ENCODE results near the gene DYNC2H1. TPM values are rescaled to one million over a fixed set of nuclear protein-coding genes. Genes with fewer than 3 reads are reported as not detected.

Gene DYNC2H1
- total RNA-seq, 4 donors from 2014 or later = 24.0 to 46.0 (median 34.9) TPM

GRCh38 chr11:103339485-103339857 lies 230.2 kb downstream of the DYNC2H1 start:
- no peak for TF ChIP-seq CTCF (IDR thresholded peaks at IDR 0.05; ENCODE audit: low read depth)

GRCh38 chr11:103340956-103341355 lies 231.7 kb downstream of the DYNC2H1 start:
- TF ChIP-seq CTCF (IDR thresholded peaks at IDR 0.05; ENCODE audit: low read depth) = no peak

- TF ChIP-seq CTCF (IDR thresholded peaks at IDR 0.05; ENCODE audit: low read depth) = no peak
Observed at GRCh38 chr11:103344886-103345285, 235.7 kb downstream of the DYNC2H1 start.

GRCh38 chr11:103349595-103349994 lies 240.4 kb downstream of the DYNC2H1 start:
- no peak for TF ChIP-seq CTCF (IDR thresholded peaks at IDR 0.05; ENCODE audit: low read depth)

- TF ChIP-seq CTCF (IDR thresholded peaks at IDR 0.05; ENCODE audit: low read depth) = no peak
Observed at GRCh38 chr11:103354656-103355055, 245.4 kb downstream of the DYNC2H1 start.

GRCh38 chr11:103358251-103358650 lies 249.0 kb downstream of the DYNC2H1 start:
- no peak for TF ChIP-seq CTCF (IDR thresholded peaks at IDR 0.05; ENCODE audit: low read depth)

GRCh38 chr11:103359216-103359615 lies 250.0 kb downstream of the DYNC2H1 start:
- TF ChIP-seq CTCF (IDR thresholded peaks at IDR 0.05; ENCODE audit: low read depth) = no peak

Measured in subcutaneous adipose tissue (tissue), 4 donors.